Memory B cell (primary cell): ENCODE measurements around the gene ACVRL1.

Source experiments
- ATAC-seq: fragments of 150-1000 bp; cut with Tn5 transposase; 2 replicates; pipeline ENCODE4 v1.10.0; 2021; ENCODE audit warnings: low read depth, mild to moderate bottlenecking, moderate library complexity
- DNase-seq, 2 donors: peaks; one replicate each; pipeline ENCODE4 v3.0.0; 2022; ENCODE audit warnings: low spot score in 2 of 2
- H3K27ac Mint-ChIP-seq: one replicate; pipeline ENCODE4 v1.8.0; 2022; ENCODE audit warnings: mild to moderate bottlenecking, moderate library complexity, mixed read lengths
- H3K27me3 Mint-ChIP-seq: one replicate; pipeline ENCODE4 v1.8.0; 2022; ENCODE audit warnings: mixed read lengths
- H3K36me3 Mint-ChIP-seq: one replicate; pipeline ENCODE4 v1.8.0; 2022; ENCODE audit warnings: mild to moderate bottlenecking, mixed read lengths
- H3K4me1 Mint-ChIP-seq: one replicate; pipeline ENCODE4 v1.8.0; 2022; ENCODE audit warnings: mixed read lengths
- H3K4me3 Mint-ChIP-seq: one replicate; pipeline ENCODE4 v1.8.0; 2022; ENCODE audit warnings: mild to moderate bottlenecking, moderate library complexity, mixed read lengths
- H3K9me3 Mint-ChIP-seq: one replicate; pipeline ENCODE4 v1.8.0; 2022; ENCODE audit warnings: mixed read lengths

The ACVRL1 gene

DNA sequence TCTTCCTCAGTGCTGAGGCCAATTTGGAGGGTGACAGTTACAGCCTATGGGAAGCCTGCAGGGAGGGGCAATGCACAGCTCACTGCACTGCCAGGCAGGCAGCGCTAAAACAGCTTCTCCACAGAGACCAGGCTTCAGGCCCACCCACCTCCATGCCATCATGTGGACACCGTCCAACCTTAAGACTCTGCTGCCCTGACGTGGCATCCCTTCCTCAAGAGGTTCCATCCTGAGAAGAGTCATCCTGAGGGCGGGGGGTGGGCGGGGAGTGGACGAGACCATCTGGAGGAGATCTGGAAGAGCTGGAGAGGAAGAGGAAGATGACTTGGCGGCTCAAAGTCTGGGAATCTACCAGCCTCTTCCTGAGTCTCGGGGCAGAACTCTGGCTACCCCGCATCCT lies 8.4 kb upstream of the ACVRL1 start:
- peaks cover 20% of the 10 kb centered on the region for H3K27me3 Mint-ChIP-seq
- no peaks in the 10 kb centered on the region for H3K4me1 Mint-ChIP-seq
- no peak for DNase-seq
- ATAC-seq = no peak
- no peak overlapping the region for H3K27ac Mint-ChIP-seq
- no peak overlapping the region for H3K4me3 Mint-ChIP-seq
- no peaks in the 10 kb centered on the region for H3K36me3 Mint-ChIP-seq
- H3K9me3 Mint-ChIP-seq = no peaks in the 10 kb centered on the region

DNA sequence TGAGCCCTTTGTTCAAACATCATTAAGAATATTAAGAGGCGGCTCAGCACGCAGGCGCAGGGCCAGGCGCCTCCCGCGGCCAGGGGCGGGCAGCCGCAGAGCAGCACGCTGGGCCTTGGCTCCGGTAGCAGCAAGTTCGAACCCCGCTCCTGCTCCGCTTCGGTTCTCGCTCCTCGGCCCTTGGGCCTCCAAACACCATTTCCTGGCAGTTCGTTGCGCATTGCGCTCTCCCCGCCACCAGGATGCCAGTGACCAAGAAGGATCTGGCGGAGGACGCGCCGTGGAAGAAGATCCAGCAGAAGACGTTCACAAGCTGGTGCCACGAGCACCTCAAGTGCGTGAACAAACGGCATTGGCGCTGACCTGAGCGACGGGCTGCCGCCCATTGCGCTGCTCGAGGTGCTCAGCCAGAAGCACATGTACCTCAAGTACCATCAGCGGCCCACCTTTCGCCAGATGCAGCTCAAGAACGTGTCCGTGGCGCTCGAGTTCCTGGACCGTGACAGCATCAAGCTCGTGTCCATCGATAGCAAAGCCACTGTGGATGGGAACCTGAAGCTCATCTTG lies 6.9 kb upstream of the ACVRL1 start:
- ATAC-seq (no peak), DNase-seq (no peak)
- H3K9me3 Mint-ChIP-seq = no peaks in the 10 kb centered on the region
- H3K27ac Mint-ChIP-seq = no peak overlapping the region
- H3K27me3 Mint-ChIP-seq = peaks cover 20% of the 10 kb centered on the region
- no peaks in the 10 kb centered on the region for H3K4me1 Mint-ChIP-seq
- H3K36me3 Mint-ChIP-seq = no peaks in the 10 kb centered on the region
- no peak overlapping the region for H3K4me3 Mint-ChIP-seq

DNA sequence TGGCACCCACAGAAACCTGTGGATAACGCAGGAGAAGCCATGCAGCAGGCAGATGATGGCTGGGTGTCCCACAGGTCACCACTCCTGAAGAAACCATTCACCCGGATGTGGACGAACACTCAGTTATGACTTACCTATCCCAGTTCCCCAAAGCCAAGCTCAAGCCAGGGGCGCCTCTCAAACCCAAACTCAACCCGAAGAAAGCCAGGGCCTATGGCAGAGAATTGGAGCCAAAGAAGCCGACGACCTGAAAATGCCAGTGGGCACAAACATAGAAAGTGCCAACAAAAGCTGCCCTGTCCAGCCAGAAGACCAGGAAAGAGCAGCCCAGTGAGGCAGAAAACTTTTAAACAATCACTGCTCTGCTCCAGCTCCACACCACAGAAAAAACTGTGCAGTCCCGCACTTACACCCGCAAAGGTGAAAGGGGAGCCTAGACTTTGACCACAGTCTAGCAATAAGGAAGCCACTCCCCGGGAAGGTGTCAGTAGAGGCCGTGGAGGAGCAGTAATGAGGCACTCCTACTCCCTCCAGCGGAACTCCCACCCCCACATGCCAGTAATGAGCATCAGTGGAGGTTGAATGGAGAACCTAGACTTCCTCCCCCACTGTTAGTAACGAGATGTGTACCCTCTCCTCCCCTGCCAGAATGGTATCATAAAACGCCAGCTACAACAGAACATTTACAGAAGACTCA lies 6.0 kb upstream of the ACVRL1 start:
- DNase-seq (no peak), ATAC-seq (no peak)
- H3K4me1 Mint-ChIP-seq = no peaks in the 10 kb centered on the region

DNA sequence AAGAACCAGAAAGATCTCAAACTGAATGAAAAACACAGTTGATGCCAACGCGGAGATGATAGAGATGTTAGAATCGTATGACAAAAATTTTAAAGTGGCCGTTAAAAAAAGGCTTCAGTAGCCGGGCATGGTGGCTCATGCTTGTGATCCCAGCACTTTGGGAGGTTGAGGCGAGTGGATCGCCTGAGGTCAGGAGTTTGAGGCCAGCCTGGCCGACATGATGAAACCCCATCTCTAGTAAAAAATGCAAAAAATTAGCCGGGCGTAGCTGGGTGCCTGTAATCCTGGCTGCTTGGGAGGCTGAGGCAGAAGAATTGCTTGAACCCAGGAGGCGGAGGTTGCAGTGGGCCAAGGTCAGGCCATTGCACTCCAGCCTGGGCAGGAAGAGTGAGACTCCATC lies 5.4 kb upstream of the ACVRL1 start:
- peaks cover 18% of the 10 kb centered on the region for H3K27me3 Mint-ChIP-seq
- ATAC-seq = no peak
- no peaks in the 10 kb centered on the region for H3K4me1 Mint-ChIP-seq
- no peak for DNase-seq
- H3K36me3 Mint-ChIP-seq = no peaks in the 10 kb centered on the region
- H3K4me3 Mint-ChIP-seq = no peak overlapping the region
- no peak overlapping the region for H3K27ac Mint-ChIP-seq
- H3K9me3 Mint-ChIP-seq = no peaks in the 10 kb centered on the region

More for the DNA sequence above, 6.0 kb upstream of the ACVRL1 start:
- H3K36me3 Mint-ChIP-seq = no peaks in the 10 kb centered on the region
- H3K27me3 Mint-ChIP-seq = peaks cover 19% of the 10 kb centered on the region
- H3K9me3 Mint-ChIP-seq = no peaks in the 10 kb centered on the region
- H3K4me3 Mint-ChIP-seq = no peak overlapping the region
- no peak overlapping the region for H3K27ac Mint-ChIP-seq

DNA sequence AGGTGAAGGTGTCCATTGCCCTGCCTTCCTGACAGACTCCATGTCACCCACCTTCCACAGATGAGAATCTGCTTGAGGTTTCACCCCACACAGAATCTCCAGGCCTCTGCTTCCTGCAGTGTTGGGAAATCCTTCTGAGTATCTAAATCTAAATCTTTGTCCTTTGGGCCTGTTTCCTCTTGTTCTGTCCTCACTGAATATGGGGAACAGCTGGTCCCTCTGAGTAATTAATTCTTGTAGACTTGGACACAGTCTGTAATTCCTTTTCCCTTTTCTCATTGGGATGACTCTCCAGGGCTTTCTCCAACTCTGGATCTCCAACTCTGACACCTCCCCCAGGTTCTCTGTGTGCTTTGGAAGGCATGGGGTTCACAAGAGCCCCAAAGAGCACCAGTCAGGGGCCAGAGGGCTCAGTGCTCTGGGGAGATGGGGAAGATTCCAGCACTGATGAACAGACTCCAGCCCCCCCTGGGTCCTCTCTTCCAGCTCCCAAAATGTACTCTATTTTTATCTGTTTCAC lies 2.3 kb upstream of the ACVRL1 start:
- Mint-ChIP-seq H3K9me3 (no peaks in the 10 kb centered on the region), H3K27me3 (peaks cover 19% of the 10 kb centered on the region), H3K4me3 (no peak overlapping the region), H3K4me1 (no peaks in the 10 kb centered on the region), H3K27ac (no peak overlapping the region), H3K36me3 (no peaks in the 10 kb centered on the region)
- DNase-seq (no peak), ATAC-seq (no peak)

DNA sequence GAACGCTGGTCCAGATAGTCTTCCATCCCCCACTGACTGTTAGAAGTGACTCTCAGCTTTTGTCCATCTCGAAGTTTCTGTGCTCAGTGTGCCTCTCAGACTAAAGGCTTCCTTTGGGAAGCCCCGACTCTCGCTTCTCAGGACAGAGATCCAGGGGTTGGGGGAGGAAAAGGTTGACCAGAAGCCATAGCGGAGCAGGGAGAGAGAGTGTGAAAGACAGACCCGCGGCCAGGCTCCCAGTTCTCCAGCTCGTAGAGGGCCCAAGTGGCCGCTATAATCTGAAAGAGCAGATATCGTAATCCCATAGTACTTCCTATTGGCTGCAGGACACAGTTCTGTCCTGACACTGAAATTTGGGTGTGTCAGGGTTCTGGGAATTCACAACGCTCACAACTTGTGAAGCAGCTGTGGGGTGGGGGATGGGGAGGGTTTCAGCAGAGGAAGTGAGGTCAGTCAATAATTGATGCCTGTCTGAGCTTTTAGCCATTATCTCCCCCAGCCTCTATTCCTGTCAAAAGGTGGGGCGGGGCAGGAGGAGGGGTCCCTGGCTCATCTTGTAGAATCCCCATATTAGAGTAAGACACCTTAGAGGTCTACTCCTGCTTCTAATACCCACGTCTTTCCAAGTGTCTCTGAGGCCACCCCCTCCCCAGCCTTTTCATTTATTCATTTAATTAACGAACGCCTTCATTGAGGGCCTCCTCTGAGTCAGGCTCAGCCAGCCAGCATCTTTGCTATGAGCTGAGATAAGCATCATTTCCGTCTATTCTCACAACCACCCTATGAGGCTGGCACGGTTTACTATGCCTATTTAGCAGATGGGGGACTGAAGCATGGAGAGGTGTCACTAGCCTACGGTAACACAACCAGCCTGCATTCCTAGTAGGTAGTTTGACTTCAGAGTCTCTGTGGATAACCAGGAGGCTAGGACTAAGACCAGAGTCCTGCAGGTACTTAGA lies 1.6 kb upstream of the ACVRL1 start:
- H3K4me3 Mint-ChIP-seq = no peak overlapping the region
- no peak overlapping the region for H3K27ac Mint-ChIP-seq
- H3K4me1 Mint-ChIP-seq = no peaks in the 10 kb centered on the region
- no peak for ATAC-seq
- H3K27me3 Mint-ChIP-seq = peaks cover 22% of the 10 kb centered on the region
- no peak for DNase-seq
- no peaks in the 10 kb centered on the region for H3K9me3 Mint-ChIP-seq
- no peaks in the 10 kb centered on the region for H3K36me3 Mint-ChIP-seq

DNA sequence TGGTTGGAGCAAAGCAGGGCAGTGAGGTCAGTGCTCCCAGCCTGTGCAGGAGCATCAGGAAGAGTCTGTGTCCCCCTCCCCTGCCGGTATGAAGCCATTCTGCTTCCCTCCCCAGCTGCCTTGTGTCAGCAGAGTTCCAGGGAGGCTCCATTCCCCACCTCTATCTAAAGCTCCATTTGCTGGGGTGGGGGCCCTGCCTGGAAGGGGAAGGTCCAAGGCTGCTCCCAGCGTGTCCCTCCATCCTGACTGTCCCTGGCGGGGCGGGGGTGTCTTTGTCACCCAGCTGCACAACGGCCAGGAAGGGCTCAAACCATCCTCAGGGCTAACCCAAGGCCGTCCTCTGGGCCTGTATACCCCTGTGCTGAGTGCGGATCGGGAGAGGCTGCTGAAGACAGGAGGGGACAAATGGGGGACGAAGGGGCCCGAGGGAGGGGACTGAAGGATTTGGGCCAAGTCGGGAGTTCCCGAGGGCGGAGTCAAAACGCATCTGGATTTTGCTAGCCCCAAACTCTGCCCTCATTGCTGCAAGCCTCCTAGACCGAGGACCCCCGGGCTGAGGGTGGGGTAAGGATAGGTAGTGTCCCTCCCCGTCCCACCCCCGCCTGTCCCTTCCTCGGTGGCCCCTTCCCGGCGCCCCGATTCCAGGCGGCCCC lies 748 bp upstream of the ACVRL1 start:
- Mint-ChIP-seq H3K9me3 (no peaks in the 10 kb centered on the region), H3K27me3 (peaks cover 22% of the 10 kb centered on the region), H3K27ac (no peak overlapping the region), H3K4me3 (no peak overlapping the region), H3K36me3 (no peaks in the 10 kb centered on the region), H3K4me1 (no peaks in the 10 kb centered on the region)
- no peak for ATAC-seq
- no peak for DNase-seq

DNA sequence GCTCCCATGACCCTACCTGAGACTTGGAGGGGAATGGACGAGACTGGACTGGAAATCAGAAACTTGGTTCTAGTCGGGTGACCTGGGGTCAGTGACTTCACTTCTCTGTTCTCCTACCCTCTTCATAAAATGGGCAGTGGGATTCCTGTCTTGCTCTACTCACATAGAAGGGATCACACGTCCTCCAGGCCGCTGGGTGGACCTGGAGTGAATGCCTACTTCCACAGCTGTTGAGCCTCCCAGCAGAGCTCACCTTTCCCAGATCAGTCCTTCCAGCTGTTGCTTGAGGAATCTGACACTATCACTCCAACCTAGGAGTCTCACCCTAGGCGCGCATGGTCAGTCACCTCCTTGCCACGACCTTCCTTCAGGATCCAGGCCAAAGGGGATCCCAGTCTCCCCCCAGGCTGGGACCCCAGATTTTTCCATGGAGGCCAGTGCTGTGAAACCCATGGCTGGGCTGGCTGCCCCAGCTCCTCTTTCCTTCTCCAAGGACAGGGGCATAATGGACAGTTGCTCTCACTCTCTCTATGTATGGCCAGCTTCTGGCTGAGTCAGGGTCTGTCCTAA lies 637 bp downstream of the ACVRL1 start:
- DNase-seq = no peak
- Mint-ChIP-seq H3K27me3 (peaks cover 27% of the 10 kb centered on the region), H3K36me3 (no peaks in the 10 kb centered on the region), H3K4me3 (no peak overlapping the region), H3K27ac (no peak overlapping the region), H3K4me1 (peaks cover 3% of the 10 kb centered on the region), H3K9me3 (no peaks in the 10 kb centered on the region)
- ATAC-seq = no peak

DNA sequence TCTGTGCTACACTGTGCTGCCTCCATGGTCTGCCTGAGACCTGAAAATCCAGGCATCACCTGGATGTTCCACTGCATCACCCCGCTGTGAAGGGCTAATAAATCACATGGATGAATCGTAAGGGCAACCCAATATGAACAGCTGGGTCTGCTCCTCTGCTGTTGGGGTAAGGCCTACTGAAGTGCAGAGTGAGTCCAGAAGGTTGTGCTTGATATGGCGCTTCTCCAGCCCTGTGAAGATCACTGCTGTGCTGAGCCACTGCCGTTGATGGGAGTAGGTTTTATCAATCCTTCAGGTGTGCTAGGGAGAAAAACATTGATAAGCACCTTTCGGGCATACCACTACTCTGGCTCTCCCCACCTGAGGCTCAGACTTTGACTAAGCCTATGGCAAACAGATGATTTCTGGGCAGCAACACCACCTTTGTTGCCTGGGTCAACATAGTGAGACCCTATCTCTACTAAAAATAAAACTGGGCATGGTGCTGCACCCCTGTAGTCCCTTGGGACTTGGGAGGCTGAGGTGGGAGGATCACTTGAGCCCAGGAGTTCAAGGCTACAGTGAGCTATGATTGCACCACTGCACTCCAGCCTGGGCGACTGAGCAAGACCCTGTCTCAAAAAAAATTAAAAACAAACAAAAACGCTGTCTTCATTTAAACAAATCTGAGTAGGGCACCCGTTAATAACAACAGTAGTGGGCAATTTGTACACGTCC lies 1.7 kb downstream of the ACVRL1 start:
- Mint-ChIP-seq H3K36me3 (no peaks in the 10 kb centered on the region), H3K27ac (no peak overlapping the region), H3K27me3 (peaks cover 27% of the 10 kb centered on the region), H3K4me3 (no peak overlapping the region), H3K4me1 (peaks cover 3% of the 10 kb centered on the region), H3K9me3 (no peaks in the 10 kb centered on the region)
- no peak for DNase-seq
- no peak for ATAC-seq

DNA sequence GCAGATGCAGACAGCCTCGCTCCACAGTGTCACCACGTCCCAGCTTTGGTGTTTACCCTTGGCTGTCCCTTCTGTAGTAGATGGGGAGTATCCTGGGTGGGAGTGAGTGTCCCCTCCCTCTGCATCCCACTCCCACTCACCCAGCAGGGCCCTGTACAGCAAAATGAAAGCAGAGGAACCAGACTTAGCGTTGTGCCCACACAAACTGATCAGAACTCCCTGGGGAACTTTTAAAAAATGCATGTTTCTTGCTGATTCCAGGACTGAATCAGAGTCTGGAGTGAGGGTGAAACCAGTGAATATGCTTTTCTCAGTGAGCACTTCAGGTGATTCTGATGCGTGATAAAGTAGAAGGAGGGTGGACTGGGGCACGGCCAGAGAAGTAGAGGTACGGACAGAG lies 2.9 kb downstream of the ACVRL1 start:
- Mint-ChIP-seq H3K4me3 (no peak overlapping the region), H3K9me3 (no peaks in the 10 kb centered on the region), H3K27ac (no peak overlapping the region), H3K4me1 (peaks cover 3% of the 10 kb centered on the region), H3K36me3 (no peaks in the 10 kb centered on the region), H3K27me3 (peaks cover 27% of the 10 kb centered on the region)
- DNase-seq (no peak), ATAC-seq (no peak)

DNA sequence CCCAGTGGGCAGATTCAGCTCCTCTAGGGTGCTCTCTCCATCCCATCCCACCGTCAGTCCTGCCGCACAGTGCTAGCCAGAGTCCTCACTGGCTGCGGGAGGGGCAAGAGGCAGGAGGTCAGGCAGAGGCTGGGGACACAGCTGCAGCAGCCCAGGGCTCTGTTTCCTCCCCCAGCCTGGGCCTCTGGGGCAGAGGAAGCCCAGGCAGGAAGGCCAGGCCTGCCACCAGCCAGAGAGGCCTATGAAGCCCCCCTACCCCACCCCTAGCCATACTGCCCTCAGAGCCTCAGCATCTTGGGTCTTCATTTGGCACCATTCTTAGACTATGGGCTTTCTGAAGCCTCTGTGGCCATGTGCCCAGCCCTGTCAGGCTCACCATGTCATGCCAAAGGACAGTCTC lies 3.4 kb downstream of the ACVRL1 start:
- ATAC-seq (no peak), DNase-seq (no peak)
- no peak overlapping the region for H3K27ac Mint-ChIP-seq
- no peaks in the 10 kb centered on the region for H3K9me3 Mint-ChIP-seq
- peaks cover 27% of the 10 kb centered on the region for H3K27me3 Mint-ChIP-seq
- no peaks in the 10 kb centered on the region for H3K36me3 Mint-ChIP-seq
- H3K4me1 Mint-ChIP-seq = peaks cover 3% of the 10 kb centered on the region
- no peak overlapping the region for H3K4me3 Mint-ChIP-seq

DNA sequence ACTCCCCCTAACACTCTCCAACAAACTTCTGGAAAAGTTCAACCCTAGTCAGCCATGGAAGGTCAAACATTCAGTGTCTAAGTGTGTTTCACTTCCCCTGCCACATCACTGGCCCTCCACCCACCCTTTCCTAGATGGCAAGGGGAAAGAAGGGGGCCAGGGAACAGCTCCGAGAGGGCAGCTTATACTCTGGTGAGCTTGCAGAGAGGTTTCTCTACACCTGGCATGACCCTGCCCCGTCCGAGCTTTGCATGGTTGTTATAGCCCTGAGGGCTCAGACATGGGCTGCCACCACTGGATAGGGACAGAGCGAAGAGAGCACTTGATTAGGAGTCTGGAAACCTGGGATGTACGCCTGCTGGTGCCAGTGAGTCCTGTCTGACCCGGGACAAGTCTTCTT lies 4.0 kb downstream of the ACVRL1 start:
- ATAC-seq = no peak
- peaks cover 3% of the 10 kb centered on the region for H3K4me1 Mint-ChIP-seq
- no peak overlapping the region for H3K4me3 Mint-ChIP-seq
- H3K36me3 Mint-ChIP-seq = no peaks in the 10 kb centered on the region
- H3K9me3 Mint-ChIP-seq = no peaks in the 10 kb centered on the region
- H3K27me3 Mint-ChIP-seq = peaks cover 23% of the 10 kb centered on the region
- no peak overlapping the region for H3K27ac Mint-ChIP-seq
- DNase-seq = no peak
